GM12801 (cell line): ENCODE measurements around the gene INO80C.

Source experiments
- CTCF ChIP-seq: IDR thresholded peaks from one replicate; pipeline ENCODE4 v1.5.1; 2011; ENCODE audit warnings: control low read depth; ENCODE audit not compliant: insufficient read length; ENCODE audit errors: extremely low read depth

INO80C gene

GRCh38 chr18:35504996-35505395 is 7.2 kb upstream of the INO80C start:
- no peak for TF ChIP-seq CTCF

- TF ChIP-seq CTCF = no peak
These were observed 4.3 kb upstream of the INO80C start for GRCh38 chr18:35502052-35502451.

- TF ChIP-seq CTCF = no peak
These were observed 3.6 kb upstream of the INO80C start for GRCh38 chr18:35501369-35501768.

- TF ChIP-seq CTCF = no peak
These were observed 2.4 kb upstream of the INO80C start for GRCh38 chr18:35500113-35500512.

GRCh38 chr18:35497027-35497369 is 762 bp downstream of the INO80C start:
- no peak for TF ChIP-seq CTCF

- TF ChIP-seq CTCF = no peak
These were observed 2.0 kb downstream of the INO80C start for GRCh38 chr18:35495536-35496314.

GRCh38 chr18:35494251-35495220 is 3.2 kb downstream of the INO80C start:
- TF ChIP-seq CTCF = no peak
